NT2/D1 (cell line): ENCODE results near the gene POLR2E.

Experiments
- SUZ12 ChIP-seq: IDR thresholded peaks from 2 replicates; pipeline ENCODE4 v1.6.1; 2011; ENCODE audit not compliant: insufficient read length, insufficient read depth; ENCODE audit errors: extremely low read depth
- YY1 ChIP-seq: IDR thresholded peaks from 2 replicates; pipeline ENCODE4 v1.6.1; 2011; ENCODE audit not compliant: insufficient read length, insufficient read depth

DNA sequence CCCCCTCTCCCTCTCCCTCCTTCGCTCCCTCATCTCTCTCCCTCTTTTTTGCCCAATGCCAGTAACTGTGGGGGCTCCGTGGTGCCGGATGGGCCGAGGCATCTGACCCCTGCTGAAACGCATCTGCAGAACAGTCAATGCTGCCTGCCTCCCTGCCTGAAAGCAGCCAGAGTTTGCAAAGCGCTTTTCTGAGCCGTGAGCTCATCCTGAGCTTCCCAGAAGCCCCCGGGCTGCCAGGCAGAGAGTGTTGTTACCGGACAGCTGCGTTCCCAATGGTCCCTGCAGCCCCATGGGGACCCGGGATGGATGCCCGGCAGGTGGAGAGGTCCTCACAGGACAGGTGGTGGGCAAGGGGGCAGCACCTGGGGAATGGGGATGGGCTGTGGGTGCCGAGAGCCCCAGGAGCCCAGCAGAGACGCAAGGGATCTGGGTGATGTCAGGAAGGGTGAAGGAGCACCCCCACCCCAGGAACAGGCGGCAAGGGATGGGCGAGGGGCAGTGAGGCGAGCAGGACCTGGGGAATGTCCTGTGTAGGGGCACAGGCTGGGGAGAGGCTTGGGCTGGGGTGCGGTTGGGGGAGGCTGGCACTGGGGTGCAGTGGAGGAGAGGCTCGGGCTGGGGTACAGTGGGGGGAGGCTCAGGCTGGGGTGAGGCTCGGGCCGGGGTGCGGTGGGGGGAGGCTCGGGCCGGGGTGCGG, 41.6 kb upstream of the POLR2E start:
- TF ChIP-seq YY1, result no peak
- TF ChIP-seq SUZ12, result no peak
